HG03159 (cell line): ENCODE data around the gene NKX1-2.

ENCODE experiments used
- ATAC-seq: cut with Tn5 transposase; IDR thresholded peaks from one replicate; pipeline ENCODE4 v1.9.1; 2021; ENCODE audit warnings: mild to moderate bottlenecking, moderate library complexity; ENCODE audit not compliant: unreplicated experiment

NKX1-2 gene

DNA sequence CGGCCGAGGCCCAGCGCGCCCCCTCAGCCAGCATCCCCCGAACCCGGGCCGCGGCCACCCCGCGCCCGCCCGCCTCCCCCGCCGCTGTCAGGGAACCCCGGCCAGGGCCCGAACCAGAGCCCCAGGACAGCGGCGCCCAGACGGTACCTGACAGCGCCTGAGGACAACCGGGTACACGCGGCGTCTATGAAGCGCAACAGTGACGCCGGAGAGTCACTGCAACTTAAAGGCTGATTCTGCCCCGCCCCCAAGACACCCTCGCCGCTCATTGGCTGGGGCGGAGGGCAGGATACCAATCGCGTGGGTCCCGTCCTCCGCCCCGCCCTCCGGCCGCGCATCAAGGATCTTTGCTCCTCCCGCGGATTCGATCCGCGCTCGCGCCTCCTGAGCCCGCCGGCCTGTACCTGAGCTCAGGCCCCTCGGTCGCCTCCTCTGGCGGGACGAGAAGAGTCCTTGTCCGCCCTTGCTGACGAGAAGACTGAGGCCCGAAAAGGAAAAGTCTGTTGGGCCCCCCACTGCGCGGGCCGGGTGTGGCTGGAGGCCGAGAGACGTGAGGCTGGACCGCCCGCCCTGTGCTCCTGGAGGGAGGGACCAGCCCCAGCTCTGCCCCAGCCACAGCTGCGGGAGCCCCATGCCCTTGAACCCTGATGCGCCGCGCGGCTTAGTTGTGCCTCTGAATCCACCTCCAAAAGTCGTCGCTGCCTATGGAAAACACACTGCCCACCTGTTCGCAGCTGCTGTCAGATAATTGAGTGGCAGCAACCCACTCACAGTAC, 30.9 kb downstream of the NKX1-2 start, which contains the start of gene OAT:
Gene OAT, minus strand, starts transcription at position 198 of the 776 bp plus-strand sequence. CDS start 6,752 bp downstream, outside the sequence.
- ATAC-seq: peak; percentile 96

GRCh38 chr10:124417895-124418725, 31.7 kb downstream of the NKX1-2 start:
- ATAC-seq: peak; percentile 15

DNA sequence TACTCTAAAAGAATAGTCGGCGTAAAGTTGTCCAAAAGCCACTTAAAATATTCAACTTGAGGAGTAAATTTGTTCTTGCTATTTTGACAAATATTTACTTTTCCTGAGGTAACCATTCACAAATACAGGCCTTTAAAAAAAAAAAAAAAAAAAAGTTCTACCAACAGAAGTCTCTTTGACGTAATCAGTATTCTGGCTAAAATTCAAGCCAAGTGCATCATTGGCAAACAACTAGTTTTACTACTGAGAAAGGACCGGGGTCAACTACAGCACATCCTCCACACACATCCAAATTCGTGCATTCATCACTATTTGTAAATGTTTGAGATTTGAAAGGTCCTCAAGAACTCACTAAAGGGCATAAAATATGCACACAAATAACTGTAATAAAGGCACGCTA, 33.1 kb downstream of the NKX1-2 start:
- no peak for ATAC-seq

DNA sequence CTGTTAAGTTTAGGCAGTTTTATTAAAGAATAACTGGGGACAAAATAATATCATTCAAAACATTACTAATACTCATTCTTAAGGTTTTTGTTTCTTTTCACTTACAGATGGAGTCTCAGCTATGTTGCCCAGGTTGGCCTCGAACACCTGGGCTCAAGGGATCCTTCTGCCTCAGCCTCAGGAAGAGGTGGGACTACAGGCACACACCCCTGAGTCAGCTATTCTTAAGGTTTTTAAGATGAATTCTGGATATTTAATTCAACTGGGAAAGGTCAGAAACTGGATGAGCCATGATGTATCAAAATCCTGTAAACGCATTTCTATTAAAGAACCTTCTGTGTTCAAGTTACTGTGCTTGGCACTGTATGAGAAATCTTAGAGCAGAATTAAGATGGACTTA, 34.6 kb downstream of the NKX1-2 start:
- no peak for ATAC-seq

DNA sequence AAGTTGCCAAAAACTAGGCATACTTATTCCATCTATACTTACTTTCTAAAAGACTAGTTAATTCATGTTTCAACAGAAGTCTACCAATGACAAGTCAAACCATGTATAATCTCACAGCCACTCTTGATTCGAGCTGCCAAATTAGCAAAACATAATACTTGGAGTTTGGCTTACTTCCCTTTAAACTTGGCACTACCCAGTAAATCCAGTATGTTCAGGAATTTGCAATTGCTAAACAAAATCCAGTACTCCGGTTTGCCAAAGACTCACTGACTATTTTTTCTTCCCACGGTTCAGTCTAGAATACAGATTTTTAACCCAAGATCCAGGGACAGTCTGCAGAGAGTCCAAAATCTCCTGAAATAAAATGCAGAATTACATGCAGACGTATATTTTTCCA, 35.8 kb downstream of the NKX1-2 start:
- no peak for ATAC-seq

GRCh38 chr10:124409696-124410095, 40.1 kb downstream of the NKX1-2 start:
- no peak for ATAC-seq

- no peak for ATAC-seq
Observed at GRCh38 chr10:124408357-124408756, 41.5 kb downstream of the NKX1-2 start.

GRCh38 chr10:124407456-124407855, 42.4 kb downstream of the NKX1-2 start:
- ATAC-seq: no peak

- peak; percentile 93 for ATAC-seq
Observed at GRCh38 chr10:124403548-124403947, 46.3 kb downstream of the NKX1-2 start.

GRCh38 chr10:124402273-124402672, 47.6 kb downstream of the NKX1-2 start:
- ATAC-seq: no peak

GRCh38 chr10:124401633-124402032, 48.2 kb downstream of the NKX1-2 start:
- no peak for ATAC-seq
